Ascending aorta (tissue), 2 donors: ENCODE results near the gene ADNP2. TPM values are rescaled to one million over a fixed set of nuclear protein-coding genes. Genes with fewer than 3 reads are reported as not detected.

Source experiments
- DNase-seq, 2 donors: peaks; one replicate each; pipeline ENCODE4 v3.0.0-alpha.2; 2019; ENCODE audit warnings: low spot score in 2 of 2
- H3K27ac ChIP-seq, 2 donors: fragments of 200-600 bp; sonication (generic); one replicate each; pipeline ENCODE4 v1.5.1; 2016 to 2017; ENCODE audit warnings: mild to moderate bottlenecking in 1 of 2
- H3K27me3 ChIP-seq: fragments of 200-600 bp; sonication (generic); one replicate; pipeline ENCODE4 v1.5.1; 2017
- H3K36me3 ChIP-seq, 2 donors: fragments of 200-600 bp; sonication (generic); one replicate each; pipeline ENCODE4 v1.5.1; 2016
- H3K4me1 ChIP-seq, 2 donors: fragments of 200-600 bp; sonication (generic); one replicate each; pipeline ENCODE4 v1.5.1; 2016 to 2017; ENCODE audit warnings: mild to moderate bottlenecking in 1 of 2
- H3K4me3 ChIP-seq, 2 donors: fragments of 200-600 bp; sonication (generic); one replicate each; pipeline ENCODE4 v1.5.1; 2016 to 2017; ENCODE audit warnings: mild to moderate bottlenecking in 1 of 2
- H3K9me3 ChIP-seq, 2 donors: fragments of 200-600 bp; sonication (generic); one replicate each; pipeline ENCODE4 v1.5.1; 2016
- intact Hi-C: fragments of 100-400 bp; cut with DNase I; formaldehyde crosslinking; loops from one replicate; pipeline ENCODE4 v1.15.1; 2023
- total RNA-seq: library from RNA; depleted of rRNA; stranded (reverse); fragments of >200 nt; gene quantifications from one replicate; pipeline ENCODE4 v1.1.0, GENCODE V29; 2016
- TF ChIP-seq, protein P1 (sequence below), 3 experiments: fragments of 200-600 bp in 2 of 3; fragments of 450-650 bp in 1 of 3; sonication (generic) in 2 of 3; IDR thresholded peaks; one replicate each; pipeline ENCODE4 v1.5.1; 2016 to 2019; ENCODE audit warnings: antibody characterized with exemption in 3 of 3, mild to moderate bottlenecking in 1 of 3, moderate library complexity in 1 of 3

ADNP2 gene
- total RNA-seq, 1 donor from 2014 or later = 6.8 TPM

DNA sequence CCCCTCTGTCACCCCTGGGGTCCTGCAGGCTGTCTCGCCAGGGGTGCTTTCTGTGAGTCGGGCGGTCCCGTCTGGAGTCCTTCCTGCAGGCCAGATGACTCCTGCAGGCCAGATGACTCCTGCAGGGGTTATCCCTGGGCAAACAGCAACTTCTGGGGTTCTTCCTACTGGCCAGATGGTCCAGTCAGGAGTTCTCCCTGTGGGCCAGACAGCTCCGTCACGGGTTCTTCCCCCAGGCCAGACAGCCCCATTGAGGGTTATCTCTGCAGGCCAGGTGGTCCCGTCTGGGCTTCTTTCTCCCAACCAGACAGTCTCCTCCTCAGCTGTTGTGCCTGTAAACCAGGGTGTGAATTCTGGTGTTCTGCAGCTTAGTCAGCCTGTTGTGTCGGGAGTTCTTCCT, 27.6 kb downstream of the ADNP2 start:
- Histone ChIP-seq H3K36me3 (peaks cover 46 to 69% of the 10 kb centered on the region in 2 donors), H3K4me1 (no peaks in the 10 kb centered on the region), H3K27ac (no peak overlapping the region), H3K4me3 (no peak overlapping the region), H3K27me3 (no peaks in the 10 kb centered on the region), H3K9me3 (no peaks in the 10 kb centered on the region)
- TF ChIP-seq, protein P1, sequence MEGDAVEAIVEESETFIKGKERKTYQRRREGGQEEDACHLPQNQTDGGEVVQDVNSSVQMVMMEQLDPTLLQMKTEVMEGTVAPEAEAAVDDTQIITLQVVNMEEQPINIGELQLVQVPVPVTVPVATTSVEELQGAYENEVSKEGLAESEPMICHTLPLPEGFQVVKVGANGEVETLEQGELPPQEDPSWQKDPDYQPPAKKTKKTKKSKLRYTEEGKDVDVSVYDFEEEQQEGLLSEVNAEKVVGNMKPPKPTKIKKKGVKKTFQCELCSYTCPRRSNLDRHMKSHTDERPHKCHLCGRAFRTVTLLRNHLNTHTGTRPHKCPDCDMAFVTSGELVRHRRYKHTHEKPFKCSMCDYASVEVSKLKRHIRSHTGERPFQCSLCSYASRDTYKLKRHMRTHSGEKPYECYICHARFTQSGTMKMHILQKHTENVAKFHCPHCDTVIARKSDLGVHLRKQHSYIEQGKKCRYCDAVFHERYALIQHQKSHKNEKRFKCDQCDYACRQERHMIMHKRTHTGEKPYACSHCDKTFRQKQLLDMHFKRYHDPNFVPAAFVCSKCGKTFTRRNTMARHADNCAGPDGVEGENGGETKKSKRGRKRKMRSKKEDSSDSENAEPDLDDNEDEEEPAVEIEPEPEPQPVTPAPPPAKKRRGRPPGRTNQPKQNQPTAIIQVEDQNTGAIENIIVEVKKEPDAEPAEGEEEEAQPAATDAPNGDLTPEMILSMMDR (IDR thresholded peaks at IDR 0.05) = no peak
- intact Hi-C loops = no loop called here
- DNase-seq = no peak

DNA sequence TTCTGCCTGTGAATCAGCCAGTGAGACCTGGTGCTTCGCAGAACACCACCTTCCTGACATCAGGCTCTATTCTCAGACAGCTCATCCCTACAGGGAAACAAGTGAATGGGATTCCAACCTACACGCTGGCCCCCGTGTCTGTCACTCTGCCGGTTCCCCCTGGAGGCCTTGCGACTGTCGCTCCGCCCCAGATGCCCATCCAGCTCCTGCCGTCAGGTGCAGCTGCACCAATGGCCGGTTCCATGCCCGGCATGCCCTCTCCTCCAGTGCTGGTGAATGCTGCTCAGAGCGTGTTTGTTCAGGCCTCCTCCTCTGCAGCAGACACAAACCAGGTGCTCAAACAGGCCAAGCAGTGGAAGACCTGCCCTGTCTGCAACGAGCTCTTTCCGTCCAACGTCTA, 28.1 kb downstream of the ADNP2 start:
- DNase-seq = no peak
- Histone ChIP-seq H3K4me1 (no peaks in the 10 kb centered on the region), H3K27ac (no peak overlapping the region), H3K9me3 (no peaks in the 10 kb centered on the region), H3K27me3 (no peaks in the 10 kb centered on the region), H3K4me3 (no peak overlapping the region), H3K36me3 (peaks cover 46 to 69% of the 10 kb centered on the region in 2 donors)
- TF ChIP-seq, protein P1 (IDR thresholded peaks at IDR 0.05) = no peak
- intact Hi-C loops = no loop called here

DNA sequence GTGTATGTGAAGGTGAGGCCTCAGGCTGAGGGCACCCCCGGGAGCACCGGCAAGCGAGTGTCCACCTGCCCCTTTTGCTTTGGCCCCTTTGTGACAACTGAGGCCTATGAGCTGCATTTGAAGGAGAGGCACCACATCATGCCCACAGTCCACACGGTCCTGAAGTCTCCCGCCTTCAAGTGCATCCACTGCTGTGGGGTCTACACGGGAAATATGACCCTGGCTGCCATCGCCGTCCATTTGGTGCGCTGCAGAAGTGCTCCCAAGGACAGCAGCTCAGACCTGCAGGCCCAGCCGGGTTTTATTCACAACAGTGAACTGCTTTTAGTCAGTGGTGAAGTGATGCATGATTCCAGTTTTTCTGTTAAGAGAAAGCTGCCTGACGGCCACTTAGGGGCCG, 28.9 kb downstream of the ADNP2 start:
- H3K27me3 ChIP-seq = no peaks in the 10 kb centered on the region
- no peaks in the 10 kb centered on the region for H3K4me1 ChIP-seq
- H3K36me3 ChIP-seq = peaks cover 46 to 69% of the 10 kb centered on the region in 2 donors
- H3K27ac ChIP-seq = no peak overlapping the region
- H3K4me3 ChIP-seq = no peak overlapping the region
- intact Hi-C loops = no loop called here
- TF ChIP-seq, protein P1 (IDR thresholded peaks at IDR 0.05) = no peak
- DNase-seq = no peak
- no peaks in the 10 kb centered on the region for H3K9me3 ChIP-seq

DNA sequence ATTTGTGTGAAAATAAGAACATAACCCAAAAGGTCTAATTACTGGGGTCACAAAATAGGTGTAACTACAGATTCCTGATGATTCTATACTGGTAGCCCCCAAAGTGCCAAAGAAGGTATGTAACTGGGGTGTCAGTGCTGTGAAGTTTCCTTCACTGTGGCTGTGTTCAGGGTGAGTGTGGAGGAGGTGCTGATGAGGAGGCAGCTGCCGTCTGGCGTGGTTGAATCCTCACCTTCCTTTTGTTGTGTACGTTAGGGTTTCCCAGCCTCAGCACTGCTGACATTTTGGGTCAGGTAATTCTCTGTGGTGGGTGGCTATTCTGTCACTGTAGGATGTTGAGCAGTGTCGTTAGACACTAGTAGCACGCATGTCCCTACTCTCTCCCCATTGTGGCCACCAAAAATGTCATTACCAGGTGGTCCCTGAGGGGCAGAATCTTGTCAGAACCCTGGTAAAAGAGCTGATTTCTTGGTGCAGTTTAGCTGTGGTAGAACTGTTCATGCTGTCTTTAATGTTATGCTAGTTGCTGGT, 31.5 kb downstream of the ADNP2 start:
- TF ChIP-seq, protein P1 (IDR thresholded peaks at IDR 0.05) = no peak
- Histone ChIP-seq H3K27me3 (no peaks in the 10 kb centered on the region), H3K9me3 (no peaks in the 10 kb centered on the region), H3K27ac (no peak overlapping the region), H3K4me3 (no peak overlapping the region), H3K4me1 (no peaks in the 10 kb centered on the region), H3K36me3 (peaks cover 34 to 50% of the 10 kb centered on the region in 2 donors)
- intact Hi-C loops = no loop called here
- DNase-seq = no peak

DNA sequence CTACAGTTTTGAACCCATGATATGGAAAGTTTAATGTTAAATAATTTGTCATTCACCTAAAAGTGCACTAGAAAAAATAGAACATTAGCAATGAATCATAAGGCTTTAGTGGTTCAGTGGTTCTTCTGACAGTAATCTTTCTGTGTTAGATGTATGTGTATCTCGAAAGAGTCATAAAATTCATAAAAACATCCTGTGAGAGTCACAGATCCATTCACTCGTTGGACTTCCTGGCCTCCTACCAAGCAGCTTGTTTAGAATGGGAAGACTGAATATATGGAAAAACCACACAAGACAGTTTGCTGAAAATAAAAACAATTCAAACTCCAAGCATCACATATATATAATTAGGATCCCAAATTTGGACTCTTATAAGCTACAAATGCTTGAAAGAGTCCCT, 34.8 kb downstream of the ADNP2 start:
- Histone ChIP-seq H3K36me3 (peaks cover 2 to 16% of the 10 kb centered on the region in 2 donors), H3K9me3 (no peaks in the 10 kb centered on the region), H3K4me1 (no peaks in the 10 kb centered on the region), H3K27ac (no peak overlapping the region), H3K4me3 (no peak overlapping the region), H3K27me3 (no peaks in the 10 kb centered on the region)
- intact Hi-C loops = no loop called here
- DNase-seq = no peak
- TF ChIP-seq, protein P1 (IDR thresholded peaks at IDR 0.05) = no peak
